ENCODE data around the gene FAM180A. TPM values are rescaled to one million over a fixed set of nuclear protein-coding genes. Genes with fewer than 3 reads are reported as not detected.
A peak's percentile ranks its signal among the peaks of the same experiment; 100 is the strongest.

FAM180A gene
- total RNA-seq, 1 experiment from 2014 or later = not detected

DNA sequence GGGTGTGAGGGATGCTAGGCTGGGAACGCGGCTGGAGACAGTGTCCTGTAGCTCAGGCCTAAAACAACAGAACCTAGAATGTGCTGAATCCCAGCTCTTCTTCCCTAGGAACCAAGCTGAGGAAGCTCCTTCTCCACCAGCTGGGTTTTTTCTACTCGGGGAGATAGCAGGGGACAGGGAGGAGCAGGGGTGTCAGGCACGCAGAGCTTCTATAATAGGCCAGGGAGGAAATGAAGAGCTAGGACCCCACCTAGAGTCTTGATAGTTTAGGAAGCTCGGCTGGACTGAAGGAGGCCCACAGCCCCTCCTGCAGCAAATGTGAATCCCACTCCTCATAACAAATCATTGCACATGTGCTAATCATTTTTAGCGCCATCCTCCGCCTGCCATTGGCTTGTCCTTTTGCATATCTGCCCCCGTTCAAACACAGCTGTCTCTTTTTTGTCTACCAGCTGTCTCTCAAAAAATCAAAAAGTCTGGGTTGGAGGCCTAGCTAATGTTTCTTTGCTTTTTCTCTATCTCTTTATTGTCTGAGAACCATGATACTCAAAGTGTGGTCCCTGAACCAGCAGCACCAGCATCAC lies 24.1 kb upstream of the FAM180A start:
- peak; percentile 45; the same call in 1 of the 2 replicates for ATAC-seq
- TF ChIP-seq, protein P1, sequence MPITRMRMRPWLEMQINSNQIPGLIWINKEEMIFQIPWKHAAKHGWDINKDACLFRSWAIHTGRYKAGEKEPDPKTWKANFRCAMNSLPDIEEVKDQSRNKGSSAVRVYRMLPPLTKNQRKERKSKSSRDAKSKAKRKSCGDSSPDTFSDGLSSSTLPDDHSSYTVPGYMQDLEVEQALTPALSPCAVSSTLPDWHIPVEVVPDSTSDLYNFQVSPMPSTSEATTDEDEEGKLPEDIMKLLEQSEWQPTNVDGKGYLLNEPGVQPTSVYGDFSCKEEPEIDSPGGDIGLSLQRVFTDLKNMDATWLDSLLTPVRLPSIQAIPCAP (CRISPR knock-in tag; IDR thresholded peaks at IDR 0.05) = no peak
- TF ChIP-seq NR2C2 (CRISPR knock-in tag; IDR thresholded peaks at IDR 0.05) (no peak), OVOL2 (CRISPR knock-in tag; IDR thresholded peaks at IDR 0.05; ENCODE audit: borderline replicate concordance) (no peak)
- TF ChIP-seq, protein P2, sequence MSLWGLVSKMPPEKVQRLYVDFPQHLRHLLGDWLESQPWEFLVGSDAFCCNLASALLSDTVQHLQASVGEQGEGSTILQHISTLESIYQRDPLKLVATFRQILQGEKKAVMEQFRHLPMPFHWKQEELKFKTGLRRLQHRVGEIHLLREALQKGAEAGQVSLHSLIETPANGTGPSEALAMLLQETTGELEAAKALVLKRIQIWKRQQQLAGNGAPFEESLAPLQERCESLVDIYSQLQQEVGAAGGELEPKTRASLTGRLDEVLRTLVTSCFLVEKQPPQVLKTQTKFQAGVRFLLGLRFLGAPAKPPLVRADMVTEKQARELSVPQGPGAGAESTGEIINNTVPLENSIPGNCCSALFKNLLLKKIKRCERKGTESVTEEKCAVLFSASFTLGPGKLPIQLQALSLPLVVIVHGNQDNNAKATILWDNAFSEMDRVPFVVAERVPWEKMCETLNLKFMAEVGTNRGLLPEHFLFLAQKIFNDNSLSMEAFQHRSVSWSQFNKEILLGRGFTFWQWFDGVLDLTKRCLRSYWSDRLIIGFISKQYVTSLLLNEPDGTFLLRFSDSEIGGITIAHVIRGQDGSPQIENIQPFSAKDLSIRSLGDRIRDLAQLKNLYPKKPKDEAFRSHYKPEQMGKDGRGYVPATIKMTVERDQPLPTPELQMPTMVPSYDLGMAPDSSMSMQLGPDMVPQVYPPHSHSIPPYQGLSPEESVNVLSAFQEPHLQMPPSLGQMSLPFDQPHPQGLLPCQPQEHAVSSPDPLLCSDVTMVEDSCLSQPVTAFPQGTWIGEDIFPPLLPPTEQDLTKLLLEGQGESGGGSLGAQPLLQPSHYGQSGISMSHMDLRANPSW (CRISPR knock-in tag; conservative IDR thresholded peaks at IDR 0.05; ENCODE audit: low read depth) = no peak
- CTCF ChIA-PET = interaction anchor here (0.7 to 3.3 kb wide), 12 partner anchors 18 to 120 kb away, joined by 3 to 15 read pairs (median 4); partner anchors contain the start of gene STMP1
- no peak for DNase-seq (ENCODE audit: low spot score)
- POLR2A ChIA-PET = no interaction called here
- Mint-ChIP-seq H3K27me3 (ENCODE audit: low read depth) (peaks cover 2% of the 10 kb centered on the region; the same call in 1 of the 2 replicates), H3K9me3 (peaks cover 9% of the 10 kb centered on the region), H3K4me3 (no peak overlapping the region), H3K36me3 (peaks cover under 1% of the 10 kb centered on the region; the same call in 1 of the 2 replicates), H3K27ac (no peak overlapping the region), H3K4me1 (peaks cover 22% of the 10 kb centered on the region)

DNA sequence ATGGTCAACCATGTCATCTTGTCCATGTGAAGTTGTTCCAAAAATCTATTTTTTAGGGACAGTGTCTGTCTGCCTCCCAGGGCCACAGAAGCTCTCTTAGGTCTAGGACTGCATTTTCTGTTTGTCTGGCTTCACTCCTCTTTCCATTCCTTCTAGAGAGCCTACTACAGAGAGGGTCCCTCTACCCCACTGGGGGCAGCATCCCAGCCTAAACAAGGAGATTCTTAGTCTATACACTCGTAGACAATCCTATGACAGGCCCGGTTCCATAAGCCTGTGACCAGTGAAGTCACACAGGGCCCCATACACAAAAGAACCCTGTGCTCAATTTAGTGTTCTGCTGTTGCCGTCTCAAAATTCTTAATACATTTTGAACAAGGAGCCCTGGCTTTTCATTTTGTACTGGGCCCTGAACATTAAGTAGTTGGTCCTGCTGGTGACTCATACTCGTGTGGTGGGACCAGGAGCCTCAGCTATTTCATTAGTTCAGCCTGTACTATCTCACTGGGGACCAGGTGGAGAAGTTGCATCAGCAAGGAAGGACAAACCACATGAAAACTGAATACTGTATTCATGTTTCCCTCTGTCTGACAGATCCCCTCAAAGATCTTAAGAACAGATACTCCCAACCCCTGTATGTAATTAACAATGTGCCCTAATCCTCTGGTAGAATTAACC lies 23.5 kb upstream of the FAM180A start:
- Mint-ChIP-seq H3K27ac (no peak overlapping the region), H3K9me3 (peaks cover 2% of the 10 kb centered on the region; the same call in 1 of the 2 replicates), H3K4me3 (no peak overlapping the region), H3K36me3 (no peaks in the 10 kb centered on the region), H3K4me1 (peaks cover 22% of the 10 kb centered on the region), H3K27me3 (ENCODE audit: low read depth) (peaks cover 2% of the 10 kb centered on the region; the same call in 1 of the 2 replicates)
- ChIA-PET CTCF (interaction anchor here (0.8 to 3.3 kb wide), 9 partner anchors 18 to 121 kb away, joined by 3 to 15 read pairs (median 4); partner anchors contain the start of gene STMP1), POLR2A (no interaction called here)
- ATAC-seq (no peak), DNase-seq (ENCODE audit: low spot score) (no peak)
- TF ChIP-seq ZNF232 (CRISPR knock-in tag; IDR thresholded peaks at IDR 0.05) (no peak), NFYB (CRISPR knock-in tag; conservative IDR thresholded peaks at IDR 0.05; ENCODE audit: low read depth) (no peak), MYBL2 (CRISPR knock-in tag; IDR thresholded peaks at IDR 0.05) (no peak), MXD4 (CRISPR knock-in tag; IDR thresholded peaks at IDR 0.05; ENCODE audit: borderline replicate concordance) (no peak), TEAD1 (CRISPR knock-in tag; IDR thresholded peaks at IDR 0.05) (no peak), PRRX2 (CRISPR knock-in tag; IDR thresholded peaks at IDR 0.05) (no peak), ESRRA (CRISPR knock-in tag; IDR thresholded peaks at IDR 0.05; ENCODE audit: borderline replicate concordance) (no peak), SOX15 (CRISPR knock-in tag; IDR thresholded peaks at IDR 0.05) (no peak)
- TF ChIP-seq, protein P3, sequence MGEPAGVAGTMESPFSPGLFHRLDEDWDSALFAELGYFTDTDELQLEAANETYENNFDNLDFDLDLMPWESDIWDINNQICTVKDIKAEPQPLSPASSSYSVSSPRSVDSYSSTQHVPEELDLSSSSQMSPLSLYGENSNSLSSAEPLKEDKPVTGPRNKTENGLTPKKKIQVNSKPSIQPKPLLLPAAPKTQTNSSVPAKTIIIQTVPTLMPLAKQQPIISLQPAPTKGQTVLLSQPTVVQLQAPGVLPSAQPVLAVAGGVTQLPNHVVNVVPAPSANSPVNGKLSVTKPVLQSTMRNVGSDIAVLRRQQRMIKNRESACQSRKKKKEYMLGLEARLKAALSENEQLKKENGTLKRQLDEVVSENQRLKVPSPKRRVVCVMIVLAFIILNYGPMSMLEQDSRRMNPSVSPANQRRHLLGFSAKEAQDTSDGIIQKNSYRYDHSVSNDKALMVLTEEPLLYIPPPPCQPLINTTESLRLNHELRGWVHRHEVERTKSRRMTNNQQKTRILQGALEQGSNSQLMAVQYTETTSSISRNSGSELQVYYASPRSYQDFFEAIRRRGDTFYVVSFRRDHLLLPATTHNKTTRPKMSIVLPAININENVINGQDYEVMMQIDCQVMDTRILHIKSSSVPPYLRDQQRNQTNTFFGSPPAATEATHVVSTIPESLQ (CRISPR knock-in tag; IDR thresholded peaks at IDR 0.05) = no peak
- TF ChIP-seq, protein P4, sequence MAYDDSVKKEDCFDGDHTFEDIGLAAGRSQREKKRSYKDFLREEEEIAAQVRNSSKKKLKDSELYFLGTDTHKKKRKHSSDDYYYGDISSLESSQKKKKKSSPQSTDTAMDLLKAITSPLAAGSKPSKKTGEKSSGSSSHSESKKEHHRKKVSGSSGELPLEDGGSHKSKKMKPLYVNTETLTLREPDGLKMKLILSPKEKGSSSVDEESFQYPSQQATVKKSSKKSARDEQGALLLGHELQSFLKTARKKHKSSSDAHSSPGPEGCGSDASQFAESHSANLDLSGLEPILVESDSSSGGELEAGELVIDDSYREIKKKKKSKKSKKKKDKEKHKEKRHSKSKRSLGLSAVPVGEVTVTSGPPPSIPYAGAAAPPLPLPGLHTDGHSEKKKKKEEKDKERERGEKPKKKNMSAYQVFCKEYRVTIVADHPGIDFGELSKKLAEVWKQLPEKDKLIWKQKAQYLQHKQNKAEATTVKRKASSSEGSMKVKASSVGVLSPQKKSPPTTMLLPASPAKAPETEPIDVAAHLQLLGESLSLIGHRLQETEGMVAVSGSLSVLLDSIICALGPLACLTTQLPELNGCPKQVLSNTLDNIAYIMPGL (CRISPR knock-in tag; IDR thresholded peaks at IDR 0.05) = no peak
- TF ChIP-seq, protein P5, sequence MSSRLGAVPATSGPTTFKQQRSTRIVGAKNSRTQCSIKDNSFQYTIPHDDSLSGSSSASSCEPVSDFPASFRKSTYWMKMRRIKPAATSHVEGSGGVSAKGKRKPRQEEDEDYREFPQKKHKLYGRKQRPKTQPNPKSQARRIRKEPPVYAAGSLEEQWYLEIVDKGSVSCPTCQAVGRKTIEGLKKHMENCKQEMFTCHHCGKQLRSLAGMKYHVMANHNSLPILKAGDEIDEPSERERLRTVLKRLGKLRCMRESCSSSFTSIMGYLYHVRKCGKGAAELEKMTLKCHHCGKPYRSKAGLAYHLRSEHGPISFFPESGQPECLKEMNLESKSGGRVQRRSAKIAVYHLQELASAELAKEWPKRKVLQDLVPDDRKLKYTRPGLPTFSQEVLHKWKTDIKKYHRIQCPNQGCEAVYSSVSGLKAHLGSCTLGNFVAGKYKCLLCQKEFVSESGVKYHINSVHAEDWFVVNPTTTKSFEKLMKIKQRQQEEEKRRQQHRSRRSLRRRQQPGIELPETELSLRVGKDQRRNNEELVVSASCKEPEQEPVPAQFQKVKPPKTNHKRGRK (CRISPR knock-in tag; IDR thresholded peaks at IDR 0.05; ENCODE audit: borderline replicate concordance) = no peak
- TF ChIP-seq, protein P6, sequence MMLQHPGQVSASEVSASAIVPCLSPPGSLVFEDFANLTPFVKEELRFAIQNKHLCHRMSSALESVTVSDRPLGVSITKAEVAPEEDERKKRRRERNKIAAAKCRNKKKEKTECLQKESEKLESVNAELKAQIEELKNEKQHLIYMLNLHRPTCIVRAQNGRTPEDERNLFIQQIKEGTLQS (CRISPR knock-in tag; conservative IDR thresholded peaks at IDR 0.05) = no peak

All from WTC11 (cell line).